Suppressor macrophage (primary cell): ENCODE measurements around the gene KDM6A.
A peak's percentile ranks its signal among the peaks of the same experiment; 100 is the strongest.
"Not testable (repeated sequence)": the region's sequence is repeated elsewhere in the genome, so short reads cannot be mapped to it uniquely, and the experiment has no call there.

Source experiments
- DNase-seq, 4 experiments: peaks; one replicate each; pipeline ENCODE4 v3.0.0-alpha.2; 2020 to 2022

The KDM6A gene

GRCh38 chrX:44890247-44890646 lies 17.3 kb downstream of the KDM6A start:
- peak in 1 of 4 experiments; percentile 17 for DNase-seq

GRCh38 chrX:44890687-44891086 lies 17.7 kb downstream of the KDM6A start:
- not testable (repeated sequence) for DNase-seq

- DNase-seq: no peak
Observed at GRCh38 chrX:44891642-44892041, 18.7 kb downstream of the KDM6A start.

DNA sequence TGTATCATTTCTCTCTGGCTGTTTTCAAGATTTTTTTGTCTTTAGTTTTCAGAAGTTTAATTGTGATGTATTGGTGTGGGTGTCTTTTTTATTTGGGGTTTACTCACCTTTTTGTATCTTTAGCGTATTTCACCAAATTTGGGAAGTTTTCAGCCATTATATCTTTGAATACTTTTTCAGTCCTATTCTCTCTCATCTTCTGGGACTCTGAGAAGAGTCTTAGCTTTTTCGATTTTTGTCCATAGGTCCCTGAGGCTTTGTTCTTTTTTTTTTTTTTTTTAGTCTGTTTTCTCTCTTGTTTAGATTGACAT lies 23.8 kb downstream of the KDM6A start:
- no peak for DNase-seq

DNA sequence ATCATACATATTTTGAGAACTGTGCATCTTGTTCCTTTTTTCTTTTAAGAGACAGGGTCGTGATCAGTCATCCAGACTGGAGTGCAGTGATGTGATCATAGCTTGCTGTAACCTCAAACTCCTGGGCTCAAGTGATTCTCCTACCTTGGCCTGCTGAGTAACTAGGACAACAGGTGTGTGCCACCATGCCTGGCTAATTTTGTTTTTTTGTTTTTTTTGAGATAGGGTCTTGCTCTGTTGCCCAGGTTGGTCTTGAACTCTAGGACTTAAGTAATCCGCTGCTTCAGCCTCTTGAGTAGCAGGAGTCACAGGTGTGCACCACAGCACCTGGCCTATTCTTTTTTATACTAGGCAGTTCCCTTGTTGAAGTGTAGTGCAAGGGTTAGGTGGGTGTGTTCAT lies 24.6 kb downstream of the KDM6A start:
- no peak for DNase-seq

DNA sequence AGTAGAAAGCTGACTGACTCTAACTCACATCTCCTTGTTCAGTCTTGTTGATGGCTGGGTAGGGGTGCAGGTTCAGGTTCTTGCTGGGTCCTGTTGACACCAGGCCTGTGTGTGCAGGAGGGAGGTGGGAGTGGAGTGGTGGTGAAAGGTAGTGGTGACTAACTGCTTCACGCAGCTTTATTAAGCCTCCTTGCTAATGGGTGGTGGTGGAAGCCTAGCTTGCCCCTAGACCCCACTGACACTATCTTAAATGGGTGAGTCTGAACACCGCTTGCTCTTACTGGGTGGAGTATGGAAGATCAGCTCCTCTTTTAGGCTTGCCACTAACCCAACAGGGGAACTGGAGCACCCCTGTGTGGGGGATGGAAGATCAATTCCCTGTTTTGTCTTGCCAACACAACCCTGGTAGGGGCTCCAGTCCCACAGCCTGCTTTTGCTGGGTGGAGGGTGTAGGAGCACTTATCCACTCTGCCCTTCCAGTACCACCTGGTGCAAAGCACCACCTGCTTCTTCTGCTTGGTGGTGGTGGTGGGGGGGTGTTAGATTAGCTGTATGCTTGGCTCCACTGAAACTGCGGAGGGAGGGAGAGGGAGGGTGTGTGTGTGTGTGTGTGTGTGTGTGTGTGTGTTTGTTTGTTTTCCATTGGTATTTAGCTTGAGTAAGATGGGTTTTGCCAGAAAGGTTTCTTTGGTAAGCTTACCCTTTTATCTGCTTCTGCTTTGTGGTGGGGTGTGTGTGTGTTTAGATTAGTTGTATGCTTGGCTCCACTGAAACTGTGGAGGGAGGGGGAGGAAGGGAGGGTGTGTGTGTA lies 25.6 kb downstream of the KDM6A start:
- DNase-seq: no peak

DNA sequence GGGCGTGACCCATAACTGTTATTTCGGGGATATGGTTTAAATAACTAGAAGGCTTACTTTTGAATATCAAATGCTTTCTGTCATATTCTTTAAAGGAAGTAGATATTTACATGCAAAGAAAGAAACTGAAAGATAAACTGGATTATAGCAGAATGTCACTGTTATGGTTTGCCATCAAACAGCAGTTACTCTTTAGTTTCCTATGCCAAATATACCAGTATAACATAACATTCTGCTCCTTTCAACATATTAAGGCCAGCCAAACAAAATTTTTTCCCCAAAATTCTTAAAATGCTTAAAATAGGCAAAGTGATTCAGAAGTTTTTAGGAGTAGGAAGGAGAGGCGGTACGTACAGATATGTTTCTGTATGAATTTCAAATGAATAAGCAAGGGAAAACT lies 27.0 kb downstream of the KDM6A start:
- DNase-seq: no peak

- DNase-seq: peak in 2 of 4 experiments; percentile 24 to 34
Observed at GRCh38 chrX:44903107-44903506, 30.1 kb downstream of the KDM6A start.

GRCh38 chrX:44903830-44904530 lies 31.0 kb downstream of the KDM6A start:
- DNase-seq: peak in 1 of 4 experiments; percentile 10

- no peak for DNase-seq
Observed at GRCh38 chrX:44904542-44905115, 31.6 kb downstream of the KDM6A start.

DNA sequence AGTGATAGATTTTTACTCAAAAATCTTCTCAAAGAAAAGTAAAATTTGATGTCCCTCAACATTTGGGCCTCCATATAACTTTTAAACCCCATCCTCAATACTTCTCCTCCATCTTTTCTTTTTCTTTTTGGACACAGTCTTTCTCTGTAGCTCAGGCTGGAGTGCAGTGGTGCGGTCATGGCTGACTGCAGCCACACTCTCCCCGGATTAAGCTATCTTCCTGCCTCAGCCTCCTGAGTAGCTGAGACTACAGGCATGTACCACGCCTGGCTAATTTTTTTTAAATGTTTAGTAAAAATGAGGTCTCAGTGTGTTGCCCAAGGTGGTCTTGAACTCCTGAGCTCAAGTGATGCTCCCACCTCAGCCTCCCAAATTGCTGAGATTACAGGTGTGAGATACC lies 33.1 kb downstream of the KDM6A start:
- DNase-seq: no peak

- DNase-seq: no peak
Observed at GRCh38 chrX:44906542-44906941, 33.6 kb downstream of the KDM6A start.

GRCh38 chrX:44908153-44908552 lies 35.2 kb downstream of the KDM6A start:
- no peak for DNase-seq

GRCh38 chrX:44908827-44909226 lies 35.8 kb downstream of the KDM6A start:
- no peak for DNase-seq

DNA sequence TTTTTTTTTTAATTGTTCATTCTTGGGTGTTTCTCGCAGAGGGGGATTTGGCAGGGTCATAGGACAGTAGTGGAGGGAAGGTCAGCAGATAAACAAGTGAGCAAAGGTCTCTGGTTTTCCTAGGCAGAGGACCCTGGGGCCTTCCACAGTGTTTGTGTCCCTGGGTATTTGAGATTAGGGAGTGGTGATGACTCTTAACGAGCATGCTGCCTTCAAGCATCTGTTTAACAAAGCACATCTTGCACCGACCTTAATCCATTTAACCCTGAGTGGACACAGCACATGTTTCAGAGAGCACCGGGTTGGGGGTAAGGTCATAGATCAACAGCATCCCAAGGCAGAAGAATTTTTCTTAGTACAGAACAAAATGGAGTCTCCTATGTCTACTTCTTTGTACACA lies 37.5 kb downstream of the KDM6A start:
- DNase-seq: not testable (repeated sequence)

GRCh38 chrX:44911074-44911600 lies 38.1 kb downstream of the KDM6A start:
- DNase-seq: not testable (repeated sequence)

DNA sequence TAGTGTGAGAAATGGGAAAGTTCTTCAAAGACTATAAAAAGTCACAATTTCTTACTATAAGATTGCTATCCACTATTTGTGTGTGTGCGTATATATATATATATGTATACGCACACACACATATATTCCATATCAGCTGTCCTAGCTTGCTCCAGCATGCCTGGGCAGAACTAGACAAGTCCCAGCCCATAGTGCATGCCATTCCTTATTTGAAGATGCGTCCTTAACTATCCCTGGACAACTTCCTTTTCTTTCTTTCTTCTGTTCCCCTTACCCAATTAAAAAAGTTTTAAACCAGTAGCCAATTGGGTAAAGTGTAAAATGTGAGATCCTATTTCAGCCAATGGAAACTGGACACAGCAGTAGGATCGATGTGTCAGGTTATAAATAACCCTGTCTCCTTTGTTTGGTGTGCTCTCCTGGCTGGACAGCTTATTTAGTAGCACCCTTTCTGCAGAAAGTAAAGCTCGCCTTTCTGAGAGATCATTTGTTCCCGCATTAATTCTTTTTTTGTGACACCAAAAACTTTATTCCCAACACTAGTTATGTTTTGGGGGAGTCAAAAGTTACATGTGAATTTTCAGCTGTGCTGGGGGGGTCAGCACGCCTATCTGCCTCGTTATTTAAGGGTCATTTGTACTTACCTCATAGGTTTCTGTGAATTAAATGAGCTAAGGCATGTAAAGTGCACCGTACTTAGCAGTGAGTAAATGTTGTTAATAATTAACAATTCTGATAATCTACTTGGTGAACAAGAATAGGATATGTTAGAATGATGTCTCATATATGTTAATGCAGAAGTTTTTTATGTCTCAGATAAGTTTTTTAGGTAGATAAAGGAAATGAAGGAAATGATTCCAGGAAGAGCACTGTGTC lies 40.9 kb downstream of the KDM6A start:
- DNase-seq: no peak

DNA sequence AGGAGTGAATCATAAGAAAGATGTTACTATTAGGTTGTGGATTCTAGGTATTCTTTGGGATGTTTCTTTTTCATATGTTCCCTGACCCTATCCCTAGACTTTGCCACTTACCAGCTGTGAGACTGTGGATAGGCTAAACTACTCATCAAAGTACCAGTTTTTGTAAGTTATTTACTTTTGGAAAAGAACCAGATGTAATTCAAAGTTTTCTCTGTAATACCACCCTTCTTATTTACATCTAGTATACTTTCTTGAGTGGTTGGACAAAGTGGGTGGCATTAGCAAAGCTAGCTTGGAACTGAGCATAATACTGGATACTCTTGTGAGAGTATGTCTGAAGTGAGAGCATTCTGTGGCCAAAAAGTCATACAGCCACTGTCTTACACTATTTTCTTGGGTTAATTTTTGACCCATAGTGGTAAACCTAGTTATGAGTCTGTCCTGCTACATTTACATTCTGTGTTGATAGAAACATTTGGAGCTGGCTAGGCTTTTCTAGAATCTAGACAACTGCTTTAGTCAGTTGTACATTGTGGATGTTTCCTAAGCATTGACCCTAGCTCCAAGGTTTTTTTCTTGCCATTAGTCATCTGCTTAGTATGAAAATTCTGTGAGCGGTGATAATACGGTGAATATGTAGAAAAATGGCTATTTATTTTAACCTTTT lies 41.7 kb downstream of the KDM6A start:
- DNase-seq: no peak

GRCh38 chrX:44915361-44915868 lies 42.4 kb downstream of the KDM6A start:
- no peak for DNase-seq

DNA sequence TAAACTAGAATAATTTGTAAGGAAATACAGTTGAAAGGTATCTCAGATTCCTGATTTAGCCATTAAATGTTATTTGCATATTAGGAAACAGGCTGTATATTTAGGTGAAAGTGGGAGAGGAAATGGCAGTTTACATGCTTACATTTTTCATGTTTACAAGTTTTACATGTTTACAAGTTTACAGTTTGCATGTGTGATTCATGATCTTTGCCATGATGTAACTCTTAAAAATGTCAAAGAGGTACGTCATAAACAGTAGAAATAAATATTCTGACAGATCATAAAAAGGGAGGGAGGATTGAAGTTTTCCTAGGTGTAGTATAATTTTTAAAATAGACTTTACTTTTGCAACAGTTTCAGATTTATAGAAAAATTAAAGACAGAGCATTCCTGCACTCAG lies 45.7 kb downstream of the KDM6A start:
- no peak for DNase-seq

GRCh38 chrX:44922980-44923379 lies 50.0 kb downstream of the KDM6A start:
- no peak for DNase-seq

- DNase-seq: no peak
Observed at GRCh38 chrX:44927398-44927797, 54.4 kb downstream of the KDM6A start.
